ENCODE results near the gene VPS11.
"Not testable (repeated sequence)": the region's sequence is repeated elsewhere in the genome, so short reads cannot be mapped to it uniquely, and the experiment has no call there.

The VPS11 gene

DNA sequence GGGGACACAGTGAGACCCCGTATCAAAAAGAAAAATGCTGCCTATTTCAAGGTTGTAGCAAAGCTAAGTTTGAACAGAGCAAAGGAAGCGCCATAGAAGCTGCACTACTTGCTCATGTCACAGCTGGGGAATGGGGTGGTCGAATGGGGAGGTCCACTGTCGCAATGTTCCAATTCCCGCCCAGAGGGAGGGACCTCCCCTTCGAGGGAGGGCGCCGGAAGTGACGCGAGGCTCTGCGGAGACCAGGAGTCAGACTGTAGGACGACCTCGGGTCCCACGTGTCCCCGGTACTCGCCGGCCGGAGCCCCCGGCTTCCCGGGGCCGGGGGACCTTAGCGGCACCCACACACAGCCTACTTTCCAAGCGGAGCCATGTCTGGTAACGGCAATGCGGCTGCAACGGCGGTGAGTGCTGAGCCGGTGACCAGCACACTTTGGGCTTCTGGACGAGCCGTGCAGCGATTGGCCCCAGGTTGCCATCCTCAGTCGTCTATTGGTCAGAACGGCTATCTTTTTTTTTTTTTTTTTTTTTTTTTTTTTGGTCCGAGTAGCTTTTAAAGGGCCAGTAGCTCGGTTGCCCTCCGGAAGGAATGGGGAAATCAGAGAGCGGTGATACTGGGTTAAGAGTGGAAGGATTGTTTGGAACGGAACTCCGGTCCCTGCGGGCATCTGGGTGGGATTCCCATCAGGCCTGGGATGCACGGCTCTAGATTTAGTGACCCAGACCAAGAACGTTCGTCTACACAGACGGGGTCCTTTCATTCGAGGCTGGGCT is 17.2 kb downstream of the VPS11 start, which contains the start of gene HMBS:
Gene HMBS, plus strand, starts transcription at position 219 of the 774 bp plus-strand sequence. Its CDS starts 153 bp downstream, at position 372.
- DNase-seq = peak; percentile 93

DNA sequence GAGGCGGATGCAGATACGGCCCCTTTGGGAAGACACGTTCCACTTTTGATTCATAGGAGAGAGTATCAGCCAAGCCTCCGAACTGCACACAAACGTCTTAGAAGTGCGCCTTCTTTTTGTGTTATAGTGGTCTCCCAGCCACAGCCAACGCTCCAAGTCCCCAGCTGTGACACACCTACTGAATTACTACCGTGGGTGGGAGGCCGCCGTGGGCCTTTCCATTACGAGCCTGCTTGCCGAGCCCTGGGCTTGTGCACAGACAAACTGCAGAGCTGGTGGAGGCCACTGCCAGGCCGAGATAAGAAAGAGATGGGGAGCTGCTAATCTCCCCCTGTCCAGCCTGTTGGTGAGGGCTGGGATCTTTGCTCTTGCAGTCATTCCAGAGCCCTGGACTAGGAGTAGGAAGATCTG is 17.8 kb downstream of the VPS11 start:
- no peak for DNase-seq

DNA sequence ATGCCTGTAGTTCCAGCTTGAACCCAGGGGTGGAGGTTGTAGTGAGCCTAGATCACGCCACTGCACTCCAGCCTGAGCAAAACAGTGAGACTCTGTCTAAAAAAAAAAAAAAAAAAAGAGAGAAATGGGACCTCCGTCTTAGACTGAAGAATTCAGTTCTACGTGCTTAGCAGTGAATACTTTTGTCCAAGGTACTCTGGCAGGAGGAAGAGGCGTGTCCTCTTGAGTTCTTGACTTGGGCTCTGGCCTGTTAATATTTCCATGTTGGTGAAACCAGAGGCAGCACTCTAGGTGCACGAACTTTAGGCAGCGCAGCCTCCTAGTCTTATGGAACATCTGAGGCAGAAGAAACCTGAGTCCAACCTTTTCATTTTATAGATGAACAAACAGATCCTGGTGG is 19.5 kb downstream of the VPS11 start:
- no peak for DNase-seq

DNA sequence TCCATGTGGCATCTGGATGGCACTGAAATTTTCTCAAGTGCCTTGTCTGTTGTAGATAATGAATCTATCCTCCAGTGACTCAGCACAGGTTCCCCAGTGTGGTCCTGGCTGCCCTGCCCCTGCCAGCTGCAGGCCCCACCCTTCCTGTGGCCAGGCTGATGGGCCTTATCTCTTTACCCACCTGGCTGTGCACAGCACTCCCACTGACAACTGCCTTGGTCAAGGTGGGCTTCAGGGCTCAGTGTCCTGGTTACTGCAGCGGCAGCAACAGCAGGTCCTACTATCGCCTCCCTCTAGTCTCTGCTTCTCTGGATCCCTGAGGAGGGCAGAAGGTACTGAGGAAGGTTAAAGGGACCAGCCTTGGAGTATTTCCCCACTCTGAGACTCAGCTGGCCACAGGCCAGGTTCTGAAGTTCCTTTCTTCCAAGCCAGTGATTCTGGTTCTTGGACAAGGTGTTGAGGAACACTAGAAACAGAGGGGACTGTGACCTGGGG is 20.2 kb downstream of the VPS11 start:
- DNase-seq = no peak

DNA sequence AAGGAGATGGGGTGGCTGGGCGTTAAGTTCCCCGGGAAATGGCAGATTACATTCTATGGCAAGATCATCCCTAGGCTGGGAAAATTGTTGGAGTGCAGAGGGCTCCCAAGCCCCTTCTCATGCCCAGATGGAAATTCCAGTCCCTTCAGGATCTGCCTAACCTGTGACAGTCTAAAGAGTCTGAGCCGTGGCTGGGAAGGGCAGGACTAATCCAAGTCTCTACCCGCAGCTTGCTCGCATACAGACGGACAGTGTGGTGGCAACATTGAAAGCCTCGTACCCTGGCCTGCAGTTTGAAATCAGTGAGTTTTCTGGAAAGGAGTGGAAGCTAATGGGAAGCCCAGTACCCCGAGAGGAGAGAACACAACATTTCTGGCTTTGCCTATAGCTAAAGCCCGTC is 20.8 kb downstream of the VPS11 start:
- DNase-seq = no peak

DNA sequence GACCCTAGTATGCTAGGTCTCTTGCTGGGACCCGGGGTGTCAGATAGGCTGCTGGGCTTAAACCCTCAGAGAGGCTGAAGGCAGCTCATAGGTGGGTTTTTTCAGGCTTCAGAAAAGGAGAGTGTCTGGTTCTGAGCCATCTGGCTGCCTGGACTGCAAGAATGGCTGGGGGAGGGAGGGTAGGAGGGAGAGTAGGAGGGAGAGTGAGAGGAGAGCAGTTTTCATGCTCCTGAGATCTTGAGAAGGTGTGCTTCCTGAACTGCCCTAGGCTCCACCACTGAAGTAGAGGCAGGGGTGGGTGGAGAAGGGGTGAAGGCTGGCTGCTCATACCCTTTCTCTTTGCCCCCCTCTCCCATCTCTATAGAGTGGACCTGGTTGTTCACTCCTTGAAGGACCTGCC is 21.7 kb downstream of the VPS11 start:
- DNase-seq = no peak

DNA sequence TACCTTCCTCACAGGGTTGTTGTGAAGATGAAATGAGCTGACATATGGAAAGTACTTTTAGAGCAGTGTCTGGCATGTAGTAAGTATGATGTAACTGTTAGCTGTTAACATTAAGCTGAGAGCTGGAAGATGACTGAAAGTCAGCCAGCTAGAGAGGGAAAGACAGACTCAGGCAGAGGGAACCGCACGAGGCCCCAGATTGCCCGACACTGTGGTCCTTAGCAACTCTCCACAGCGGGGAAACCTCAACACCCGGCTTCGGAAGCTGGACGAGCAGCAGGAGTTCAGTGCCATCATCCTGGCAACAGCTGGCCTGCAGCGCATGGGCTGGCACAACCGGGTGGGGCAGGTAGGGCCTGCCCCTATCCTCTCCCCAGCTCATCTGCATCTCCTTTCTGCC is 23.6 kb downstream of the VPS11 start:
- no peak for DNase-seq

DNA sequence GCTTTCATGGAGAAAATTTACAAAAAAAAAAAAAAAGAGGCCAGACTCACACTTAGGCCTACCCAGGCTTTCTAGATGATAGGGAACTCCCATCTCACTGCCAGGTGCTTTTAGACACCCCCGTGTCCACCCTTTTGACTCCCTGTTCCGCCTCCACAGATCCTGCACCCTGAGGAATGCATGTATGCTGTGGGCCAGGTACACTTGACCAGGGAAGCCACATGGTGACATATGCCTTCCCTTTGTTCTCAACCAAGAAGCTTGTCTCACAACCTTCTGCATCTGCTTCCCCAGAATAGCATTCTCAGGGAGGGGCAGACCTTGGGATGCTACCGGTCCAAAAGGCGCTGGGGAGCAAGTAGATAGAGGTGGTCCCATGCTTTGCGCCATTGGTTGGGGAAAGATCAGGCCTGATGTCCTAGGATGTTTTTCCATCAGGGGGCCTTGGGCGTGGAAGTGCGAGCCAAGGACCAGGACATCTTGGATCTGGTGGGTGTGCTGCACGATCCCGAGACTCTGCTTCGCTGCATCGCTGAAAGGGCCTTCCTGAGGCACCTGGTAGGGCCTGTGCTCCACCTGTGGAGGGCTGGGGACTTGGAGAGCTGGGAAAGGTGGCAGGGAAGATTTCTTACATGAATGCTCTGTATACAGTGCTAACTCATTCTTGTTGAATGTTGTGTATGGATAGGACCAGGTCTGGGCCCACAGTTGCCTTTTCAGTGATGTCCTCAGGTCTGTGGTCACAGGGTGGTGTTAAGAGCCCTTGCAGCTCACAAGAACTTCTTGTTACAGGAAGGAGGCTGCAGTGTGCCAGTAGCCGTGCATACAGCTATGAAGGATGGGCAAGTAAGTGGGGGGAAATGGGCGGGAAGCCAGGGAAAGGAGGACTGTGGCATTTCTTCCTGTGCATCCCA is 24.6 kb downstream of the VPS11 start:
- DNase-seq = no peak

DNA sequence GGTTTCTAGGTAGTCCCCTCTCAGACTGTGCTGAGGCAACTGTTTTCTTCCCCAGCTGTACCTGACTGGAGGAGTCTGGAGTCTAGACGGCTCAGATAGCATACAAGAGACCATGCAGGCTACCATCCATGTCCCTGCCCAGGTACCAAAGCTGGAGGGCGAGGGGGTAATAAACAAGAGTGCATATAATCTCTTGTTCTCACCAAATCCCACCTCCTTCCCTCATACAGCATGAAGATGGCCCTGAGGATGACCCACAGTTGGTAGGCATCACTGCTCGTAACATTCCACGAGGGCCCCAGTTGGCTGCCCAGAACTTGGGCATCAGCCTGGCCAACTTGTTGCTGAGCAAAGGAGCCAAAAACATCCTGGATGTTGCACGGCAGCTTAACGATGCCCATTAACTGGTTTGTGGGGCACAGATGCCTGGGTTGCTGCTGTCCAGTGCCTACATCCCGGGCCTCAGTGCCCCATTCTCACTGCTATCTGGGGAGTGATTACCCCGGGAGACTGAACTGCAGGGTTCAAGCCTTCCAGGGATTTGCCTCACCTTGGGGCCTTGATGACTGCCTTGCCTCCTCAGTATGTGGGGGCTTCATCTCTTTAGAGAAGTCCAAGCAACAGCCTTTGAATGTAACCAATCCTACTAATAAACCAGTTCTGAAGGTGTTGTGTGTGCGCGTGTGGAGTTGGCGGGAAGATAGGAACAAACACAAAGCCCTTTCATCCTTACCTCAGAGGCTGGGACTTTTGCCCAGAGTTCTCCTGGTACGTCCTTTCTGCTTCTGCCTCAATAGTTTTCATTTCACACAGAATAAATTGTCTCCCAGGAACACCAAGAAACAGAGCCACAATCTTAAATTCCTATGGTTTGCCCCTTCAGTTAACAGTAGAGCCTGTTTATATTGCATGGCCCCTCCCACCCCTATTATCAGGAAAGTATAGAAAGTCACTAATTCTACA is 25.5 kb downstream of the VPS11 start:
- no peak for DNase-seq

DNA sequence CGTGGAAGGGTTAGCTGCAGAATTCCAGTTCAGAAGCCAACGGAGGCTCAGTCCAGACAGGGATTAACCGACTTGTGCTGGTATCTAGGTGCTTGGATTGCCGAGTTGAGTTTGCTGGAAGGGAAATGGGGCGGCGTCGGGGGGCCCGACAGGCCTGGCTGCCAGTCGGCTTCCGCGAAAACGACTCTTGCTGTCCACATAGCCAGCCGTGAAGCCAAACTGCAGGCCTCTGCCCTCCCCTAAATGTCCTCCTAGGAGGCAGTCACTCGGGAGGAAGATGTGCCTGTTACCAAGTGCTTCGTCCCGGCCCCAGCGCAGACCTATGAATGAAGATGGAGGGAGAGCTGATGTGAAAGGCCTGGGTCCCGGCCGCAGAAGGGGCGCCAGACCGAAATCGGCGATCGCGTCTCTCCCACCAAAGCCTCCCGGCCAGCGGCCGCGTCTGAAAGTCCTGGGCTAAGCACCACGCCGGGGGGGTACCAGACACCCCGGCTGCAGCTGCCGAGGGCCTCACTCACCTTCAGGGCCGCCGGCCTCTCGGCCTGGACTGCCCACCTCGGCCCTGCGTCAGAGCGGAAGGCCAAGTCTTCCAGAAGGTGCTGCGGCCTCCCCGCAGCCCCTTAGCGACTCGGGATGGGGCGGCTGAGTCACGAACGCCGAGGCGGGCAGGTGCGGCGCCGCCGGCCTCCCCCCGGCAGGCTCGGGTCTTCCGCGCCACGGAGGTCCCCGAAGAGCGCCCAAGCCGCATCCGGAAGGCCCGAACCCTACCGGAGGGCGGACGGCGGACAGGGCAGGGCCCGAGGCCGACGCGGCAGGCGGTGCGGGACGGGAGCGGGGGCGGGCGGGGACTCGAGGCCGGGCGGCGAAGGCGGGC is 26.6 kb downstream of the VPS11 start:
- peak; percentile 25 for DNase-seq

DNA sequence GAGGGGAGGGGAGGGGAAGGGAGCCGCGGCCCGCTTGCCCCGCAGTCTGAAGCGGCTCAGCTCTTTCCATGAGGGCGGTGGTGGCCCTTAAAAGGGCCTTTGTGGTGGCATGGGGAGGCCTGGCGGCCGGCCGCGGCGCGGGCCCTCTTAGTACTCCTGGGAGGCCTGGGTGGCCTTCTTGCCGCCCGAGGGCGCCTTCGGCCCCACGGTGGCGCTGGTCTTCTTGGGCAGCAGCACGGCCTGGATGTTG is 27.1 kb downstream of the VPS11 start:
- no peak for DNase-seq

DNA sequence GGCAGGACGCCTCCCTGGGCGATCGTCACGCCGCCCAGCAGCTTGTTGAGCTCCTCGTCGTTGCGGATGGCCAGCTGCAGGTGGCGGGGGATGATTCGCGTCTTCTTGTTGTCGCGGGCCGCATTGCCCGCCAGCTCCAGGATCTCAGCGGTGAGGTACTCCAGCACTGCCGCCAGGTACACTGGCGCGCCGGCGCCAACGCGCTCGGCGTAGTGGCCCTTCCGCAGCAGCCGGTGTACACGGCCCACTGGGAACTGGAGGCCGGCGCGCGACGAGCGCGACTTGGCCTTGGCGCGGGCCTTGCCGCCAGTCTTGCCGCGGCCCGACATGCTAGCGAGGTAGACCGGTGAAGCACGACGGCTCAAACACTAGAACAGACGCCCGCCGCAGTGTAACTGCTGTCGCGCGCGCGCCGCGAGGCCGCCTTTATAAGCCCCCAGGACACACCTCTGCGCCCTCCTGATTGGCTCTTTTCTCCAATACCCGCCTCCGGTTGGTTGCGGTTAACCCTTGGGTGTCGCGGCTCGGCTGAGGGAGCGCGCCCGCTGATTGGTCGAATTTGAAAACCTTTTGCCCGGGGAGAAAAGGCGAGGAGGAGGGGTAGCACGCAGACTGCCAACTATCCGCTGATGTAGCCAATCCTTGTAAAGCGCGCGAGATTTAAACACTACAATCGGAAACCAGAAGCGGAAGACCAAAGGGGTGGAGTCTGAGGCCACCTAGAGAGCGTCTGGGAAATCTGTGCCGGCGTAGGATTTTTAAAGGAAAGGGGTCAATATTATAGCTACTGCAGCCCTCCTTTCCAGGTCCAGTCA is 27.7 kb downstream of the VPS11 start:
- peak; percentile 100 for DNase-seq

DNA sequence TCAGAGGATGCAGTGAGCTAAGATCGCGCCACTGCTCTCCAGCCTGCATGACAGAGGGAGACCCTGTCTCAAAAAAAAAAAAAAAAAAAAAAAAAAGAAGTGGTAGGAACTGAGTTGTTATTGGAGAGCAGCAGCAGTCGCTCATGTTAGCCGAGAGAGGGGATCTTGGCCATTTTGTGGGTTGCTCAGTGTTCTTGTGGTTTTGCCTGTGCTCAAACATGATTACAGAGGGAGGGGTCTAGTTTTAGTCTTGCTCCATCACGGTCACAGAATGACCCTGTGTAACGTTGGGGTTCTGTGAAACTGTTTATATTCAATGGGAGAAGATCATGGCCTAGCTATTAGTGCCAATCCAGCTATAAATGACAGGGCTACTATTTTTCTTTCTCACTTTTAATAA is 32.1 kb downstream of the VPS11 start:
- no peak for DNase-seq

DNA sequence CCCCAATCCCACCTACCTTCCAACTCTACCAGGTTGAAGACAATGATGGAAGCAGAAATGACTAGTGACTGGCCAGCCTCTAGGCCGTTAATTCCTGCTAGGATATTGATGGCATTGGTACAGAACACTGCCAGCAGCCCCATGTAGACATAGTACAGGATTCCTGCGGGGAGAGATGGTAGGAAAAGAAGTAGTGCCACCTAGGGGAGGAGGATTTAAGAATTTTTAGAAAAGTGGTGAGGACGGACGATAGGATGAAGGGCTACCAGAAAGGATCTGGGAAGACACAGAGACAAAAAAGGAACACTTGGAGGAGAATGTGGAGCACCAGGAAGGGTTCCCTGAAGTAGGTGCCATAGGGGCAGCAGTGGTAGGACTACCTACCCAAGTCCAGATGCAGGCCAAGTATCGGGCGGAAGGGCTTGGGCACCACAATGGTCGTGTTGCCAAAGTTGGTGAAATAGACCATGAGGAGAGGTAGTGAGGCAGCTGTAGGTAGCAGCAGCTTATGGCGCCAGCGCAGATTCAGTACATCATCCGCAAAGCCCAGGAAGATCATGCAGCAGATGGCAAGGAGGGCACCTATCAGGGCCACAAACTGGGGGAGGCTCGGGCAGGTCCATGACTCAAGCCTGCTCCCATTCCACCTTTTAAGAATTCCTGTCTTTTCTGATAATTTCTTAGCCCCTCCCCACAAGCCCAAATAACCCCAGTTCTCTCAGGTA is 32.8 kb downstream of the VPS11 start:
- no peak for DNase-seq

DNA sequence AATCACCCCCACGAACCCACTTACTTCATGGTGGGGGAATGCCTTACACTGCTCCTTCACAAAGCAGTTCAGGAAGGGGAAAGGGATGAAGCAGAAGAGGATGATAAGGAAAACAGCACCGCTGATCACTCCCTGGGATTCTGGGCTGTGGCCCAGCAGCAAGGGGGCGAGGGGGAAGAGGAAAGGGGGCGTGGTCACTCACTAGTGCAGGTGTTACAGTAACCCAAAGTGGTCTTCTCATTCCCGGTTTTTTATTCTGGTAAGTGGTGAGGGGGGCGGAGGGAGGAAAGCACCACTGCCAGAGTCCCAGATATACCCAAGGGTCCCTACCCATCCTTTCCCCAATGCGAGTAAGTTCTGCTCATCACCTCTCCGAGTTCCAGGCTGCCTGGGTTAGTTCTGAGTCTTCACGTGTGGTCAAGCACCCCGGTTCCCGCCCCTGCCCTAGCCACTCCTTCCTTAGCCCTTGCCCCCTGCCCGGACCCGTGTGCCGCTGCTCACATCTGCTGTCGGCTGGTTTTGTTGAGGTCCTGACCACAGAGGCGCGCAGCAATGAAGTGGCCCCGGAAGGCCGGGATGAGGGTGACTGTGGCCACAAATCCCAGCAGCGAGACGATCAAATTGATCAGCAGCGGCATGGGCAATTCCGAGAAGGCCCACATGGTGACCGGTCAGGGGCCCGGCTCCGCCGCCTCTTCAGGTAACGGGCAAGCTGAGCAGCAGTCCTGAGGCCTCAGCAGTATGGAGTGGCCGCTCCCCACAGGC is 33.6 kb downstream of the VPS11 start:
- DNase-seq = no peak

DNA sequence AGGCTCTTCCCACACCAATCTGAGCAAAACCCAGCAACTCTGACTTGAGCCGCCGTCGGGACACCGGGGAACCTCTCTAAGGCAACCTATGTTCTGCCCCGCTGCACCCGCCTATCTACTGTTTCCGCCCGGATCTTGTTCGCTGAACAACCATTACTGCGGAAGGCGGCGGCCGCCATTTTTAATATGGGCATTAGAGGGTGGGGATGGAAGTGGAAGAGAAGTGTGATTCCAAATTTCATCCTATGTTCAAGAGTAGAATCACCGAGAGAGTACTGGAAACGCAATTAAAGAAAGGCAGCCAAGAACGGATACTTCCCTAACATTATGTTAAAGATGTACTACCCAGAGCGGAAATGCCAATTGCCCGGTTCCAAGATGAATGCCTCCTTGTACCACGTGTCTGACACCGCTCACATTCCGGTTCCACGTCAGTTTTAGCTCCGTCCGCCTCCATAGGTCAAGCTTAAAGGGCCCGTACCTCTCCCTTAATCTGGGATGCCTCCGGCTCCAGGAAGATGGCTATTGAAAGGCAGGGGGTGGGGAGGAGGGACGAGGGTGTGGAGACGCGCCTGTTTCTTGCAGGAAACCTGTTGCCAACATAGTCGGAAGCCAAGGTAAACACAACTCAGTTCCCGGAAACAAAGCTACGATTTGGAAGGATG is 34.3 kb downstream of the VPS11 start, which contains the start of gene DPAGT1:
Gene DPAGT1, minus strand, starts transcription at position 95 of the 665 bp plus-strand sequence. CDS start 198 bp downstream, outside the sequence.
- peak; percentile 85 for DNase-seq

DNA sequence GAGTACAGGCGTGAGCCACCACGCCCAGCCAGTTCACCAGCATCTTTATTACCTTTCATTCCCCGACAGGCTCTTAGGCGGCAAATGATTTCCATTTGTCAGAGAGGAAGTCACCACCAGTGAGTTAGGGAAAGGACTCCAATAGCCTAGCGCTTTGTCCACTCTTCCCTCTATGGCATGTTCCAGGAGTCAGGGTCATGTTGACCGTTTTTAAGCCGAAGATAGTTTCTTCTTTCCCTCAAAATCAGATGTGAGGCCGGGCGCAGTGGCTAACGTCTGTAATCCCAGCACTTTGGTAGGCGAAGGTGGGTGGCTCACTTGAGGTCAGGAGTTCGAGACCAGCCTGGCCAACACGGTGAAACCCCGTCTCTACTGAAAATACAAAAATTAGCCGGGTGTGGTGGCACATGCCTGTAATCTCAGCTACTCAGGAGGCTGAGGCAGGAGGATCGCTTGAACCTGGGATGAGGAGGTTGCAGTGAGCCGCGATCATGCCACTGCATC is 35.6 kb downstream of the VPS11 start:
- DNase-seq = not testable (repeated sequence)

DNA sequence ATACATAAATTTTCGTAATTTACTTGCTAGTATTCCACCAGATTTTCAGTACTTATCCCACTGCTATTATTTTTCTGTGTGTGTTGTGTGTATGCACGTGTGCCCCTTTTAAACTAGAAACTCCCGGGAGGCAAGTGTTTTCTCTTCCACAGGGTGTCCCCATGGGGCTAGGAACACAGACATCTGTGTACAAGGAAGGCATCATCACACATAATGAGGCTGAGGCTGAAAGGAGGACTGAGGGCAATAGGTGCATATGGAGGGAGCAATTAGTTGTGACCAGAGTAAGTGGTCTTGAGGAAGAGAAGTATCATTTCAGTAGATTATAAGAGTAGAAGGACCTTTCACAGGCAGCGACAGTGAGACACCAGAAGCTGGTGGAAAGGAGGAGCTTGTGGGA is 36.2 kb downstream of the VPS11 start:
- DNase-seq = no peak

All from central memory CD4-positive, alpha-beta T cell (primary cell).